T-cell (primary cell): Measurements from ENCODE around the gene CHMP2A. TPM values are rescaled to one million over a fixed set of nuclear protein-coding genes. Genes with fewer than 3 reads are reported as not detected.

ENCODE experiments used
- ATAC-seq, 4 experiments: fragments of 200-7000 bp in 3 of 4; fragments of 150-1000 bp in 1 of 4; cut with Tn5 transposase; replicated peaks in 1 of 4; 1 replicate in 3 of 4; 2 replicates in 1 of 4; pipeline ENCODE4 v1.10.0; 2021; ENCODE audit warnings: moderate library complexity in 3 of 4, mild to moderate bottlenecking in 2 of 4, moderate number of reproducible peaks in 1 of 4
- CTCF ChIA-PET, 2 donors: fragments of 300-600 bp; sonication (Branson Sonifier 250); formaldehyde crosslinking; loops; one replicate each; lab custom pipeline; 2022; ENCODE audit warnings: antibody characterized with exemption in 2 of 2; lab: Charles Lee
- POLR2A ChIA-PET, 2 donors: fragments of 300-600 bp; sonication (Branson Sonifier 250); formaldehyde crosslinking; loops; one replicate each; lab custom pipeline; 2022; ENCODE audit warnings: antibody characterized with exemption in 2 of 2; lab: Charles Lee
- DNase-seq, 35 experiments: peaks; one replicate each; pipeline versions ENCODE4 v3.0.0 to v3.0.0-alpha.2; 2013 to 2023
- H3K27ac ChIP-seq: one replicate; pipeline ENCODE4 v1.5.1; 2013; ENCODE audit warnings: low read length
- H3K27me3 ChIP-seq, 2 experiments: replicated peaks in 1 of 2; 1 replicate in 1 of 2; 2 replicates in 1 of 2; pipeline versions ENCODE4 v1.6.1 to v1.7.0; 2013; ENCODE audit warnings: low read length in 1 of 2, mixed read lengths in 1 of 2; ENCODE audit not compliant: control insufficient read depth in 2 of 2, insufficient read depth in 2 of 2; ENCODE audit errors: extremely low read depth in 1 of 2
- H3K36me3 ChIP-seq, 2 donors: 1 replicate in 1 of 2; 2 replicates in 1 of 2; pipeline versions ENCODE4 v1.6.1 to v1.7.0; 2013; ENCODE audit warnings: low read length in 1 of 2; ENCODE audit not compliant: control insufficient read depth in 2 of 2, insufficient read depth in 1 of 2; ENCODE audit errors: extremely low read depth in 1 of 2
- H3K4me1 ChIP-seq, 2 experiments: 1 replicate in 1 of 2; 2 replicates in 1 of 2; pipeline versions ENCODE4 v1.6.1 to v1.7.0; 2013; ENCODE audit warnings: low read length in 2 of 2, mixed read lengths in 1 of 2; ENCODE audit not compliant: insufficient read depth in 2 of 2, control insufficient read depth in 1 of 2; ENCODE audit errors: extremely low read depth in 1 of 2
- H3K4me3 ChIP-seq, 2 donors: 1 replicate in 1 of 2; 2 replicates in 1 of 2; pipeline versions ENCODE4 v1.5.1 to v1.7.0; 2013; ENCODE audit warnings: mild to moderate bottlenecking in 2 of 2, low read length in 1 of 2, moderate library complexity in 1 of 2; ENCODE audit not compliant: control insufficient read depth in 1 of 2; ENCODE audit errors: extremely low read depth in 1 of 2
- H3K9me3 ChIP-seq: 2 replicates; pipeline ENCODE4 v1.7.0; 2013
- H3K27ac Mint-ChIP-seq, 2 donors: one replicate each; pipeline ENCODE4 v1.8.0; 2020 to 2021; ENCODE audit warnings: mild to moderate bottlenecking in 2 of 2, mixed read lengths in 2 of 2
- H3K27me3 Mint-ChIP-seq, 2 donors: one replicate each; pipeline ENCODE4 v1.8.0; 2021 to 2022; ENCODE audit warnings: mixed read lengths in 2 of 2
- H3K36me3 Mint-ChIP-seq: one replicate; pipeline ENCODE4 v1.8.0; 2021; ENCODE audit warnings: mixed read lengths
- H3K4me1 Mint-ChIP-seq, 3 donors: one replicate each; pipeline ENCODE4 v1.8.0; 2020 to 2022; ENCODE audit warnings: mixed read lengths in 3 of 3, mild to moderate bottlenecking in 1 of 3
- H3K4me3 Mint-ChIP-seq, 3 donors: one replicate each; pipeline ENCODE4 v1.8.0; 2020 to 2022; ENCODE audit warnings: mild to moderate bottlenecking in 3 of 3, mixed read lengths in 3 of 3, moderate library complexity in 3 of 3
- H3K9me3 Mint-ChIP-seq, 3 donors: one replicate each; pipeline ENCODE4 v1.8.0; 2020 to 2022; ENCODE audit warnings: mixed read lengths in 3 of 3
- WGBS: methylation state at CpG from one replicate; pipeline ENCODE4 v1.1.5; 2013; ENCODE audit warnings: missing lambda C conversion rate; ENCODE audit not compliant: insufficient coverage; 5-methylcytosine and 5-hydroxymethylcytosine counted together
- total RNA-seq, 35 experiments: library from RNA in 6 of 35; stranded (reverse) in 6 of 35; fragments of 120-200 nt in 1 of 35; gene quantifications; one replicate each; pipeline versions ENCODE4 v1.2.1 to v1.2.4 and lab custom pipeline; 2013 to 2026

CHMP2A gene
- total RNA-seq, 5 donors from 2014 or later (not counting 1 experiment from before 2014, with no cell fraction given), result 61.5 to 82.9 (median 79.3) TPM

DNA sequence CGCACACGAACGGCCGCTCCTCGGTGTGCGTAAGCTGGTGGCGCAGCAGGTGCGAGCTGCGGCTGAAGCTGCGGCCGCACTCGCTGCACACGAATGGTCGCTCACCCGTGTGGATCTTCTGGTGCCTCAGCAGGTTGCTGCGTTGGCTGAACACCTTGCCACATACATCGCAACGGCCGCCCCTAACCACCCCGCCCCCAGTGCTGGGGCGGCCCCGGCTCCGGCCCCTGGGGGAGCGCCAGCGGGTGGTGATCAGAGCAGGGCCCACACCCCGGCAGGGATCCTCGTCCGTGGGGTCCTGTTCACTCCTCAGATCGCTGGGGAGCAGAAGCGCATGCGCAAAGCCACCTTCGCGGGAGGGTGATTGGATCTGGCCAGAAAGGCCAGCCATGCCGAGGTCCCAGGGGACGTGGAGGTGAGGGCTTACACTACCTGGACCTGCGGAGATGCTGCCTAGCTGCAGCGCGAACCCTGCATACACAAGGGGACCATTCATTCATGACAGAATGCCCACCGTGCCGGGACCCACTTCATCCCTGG, 8.2 kb upstream of the CHMP2A start:
- no peak for ATAC-seq
- peak overlapping the region; percentile 79 to 97 (median 85) for H3K4me3 Mint-ChIP-seq
- H3K4me3 ChIP-seq, result peak overlapping the region; percentile 49 to 78
- DNase-seq, result peak in 3 of 35 experiments; percentile 31 to 39 (median 38)
- 14% methylated on average over 40 of the region's 40 CpGs for WGBS
- no peak overlapping the region for H3K27ac ChIP-seq
- CTCF ChIA-PET, result no interaction called here
- H3K27me3 Mint-ChIP-seq, result no peaks in the 10 kb centered on the region
- no peaks in the 10 kb centered on the region for H3K9me3 ChIP-seq
- no peaks in the 10 kb centered on the region for H3K9me3 Mint-ChIP-seq
- H3K36me3 Mint-ChIP-seq, result peaks cover 1% of the 10 kb centered on the region
- peak overlapping the region; percentile 84 to 88 for H3K27ac Mint-ChIP-seq
- peaks cover 35 to 49% (median 49%) of the 10 kb centered on the region in 3 donors for H3K4me1 Mint-ChIP-seq
- H3K36me3 ChIP-seq, result peaks cover 5 to 6% of the 10 kb centered on the region in 2 donors
- peaks cover 0 to 4% of the 10 kb centered on the region in 2 experiments for H3K27me3 ChIP-seq
- POLR2A ChIA-PET, result interaction anchor here in 1 of 2 donors (0.6 kb wide), 1 partner anchor 220 kb away, joined by 5 read pairs; no protein-coding TSS in a partner anchor
- peaks cover 20 to 46% of the 10 kb centered on the region in 2 experiments for H3K4me1 ChIP-seq

DNA sequence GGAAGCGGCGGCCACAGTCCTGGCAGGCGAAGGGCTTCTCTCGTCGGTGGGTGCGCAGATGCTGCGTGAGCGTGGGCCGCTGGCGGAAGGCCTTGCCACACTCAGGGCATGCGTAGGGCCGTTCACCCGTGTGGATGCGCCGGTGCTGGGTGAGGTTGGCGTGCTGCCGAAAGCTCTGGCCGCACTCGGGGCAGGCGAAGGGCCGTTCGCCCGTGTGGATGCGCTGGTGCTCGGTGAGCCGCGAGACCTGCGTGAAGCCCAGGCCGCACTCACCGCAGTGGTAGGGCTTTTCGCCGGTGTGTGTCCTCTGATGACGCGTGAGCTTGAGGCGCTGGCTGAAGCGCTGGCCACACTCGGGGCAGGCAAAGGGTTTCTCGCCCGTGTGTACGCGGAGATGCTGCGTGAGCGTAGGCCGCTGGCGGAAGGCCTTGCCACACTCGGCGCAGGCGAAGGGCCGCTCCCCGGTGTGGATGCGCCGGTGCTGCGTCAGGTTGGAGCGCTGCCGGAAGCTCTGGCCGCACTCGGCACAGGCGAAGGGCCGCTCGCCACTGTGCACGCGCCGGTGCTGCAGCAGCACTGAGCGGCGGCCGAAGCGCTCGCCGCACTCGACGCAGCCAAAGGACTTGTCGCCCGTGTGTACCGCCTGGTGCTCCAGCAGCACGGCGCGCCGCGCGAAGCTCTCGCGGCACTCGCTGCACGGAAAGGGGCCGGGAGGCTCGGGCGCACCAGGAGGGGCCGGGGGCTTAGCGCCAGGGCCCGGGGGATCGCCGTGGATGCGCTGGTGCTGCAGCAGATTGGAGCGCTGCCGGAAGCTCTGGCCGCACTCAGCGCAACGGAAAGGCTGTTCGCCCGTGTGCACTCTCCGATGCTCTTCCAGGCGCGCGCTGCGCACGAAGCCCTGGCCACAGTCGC, 7.5 kb upstream of the CHMP2A start:
- peaks cover 26 to 53% of the 10 kb centered on the region in 2 experiments for H3K4me1 ChIP-seq
- peak in 13 of 35 experiments; percentile 13 to 59 (median 37) for DNase-seq
- H3K27me3 Mint-ChIP-seq, result no peaks in the 10 kb centered on the region
- peaks cover 5 to 6% of the 10 kb centered on the region in 2 donors for H3K36me3 ChIP-seq
- peak overlapping the region; percentile 55 for H3K27ac ChIP-seq
- peak overlapping the region; percentile 84 to 88 for H3K27ac Mint-ChIP-seq
- H3K36me3 Mint-ChIP-seq, result no peaks in the 10 kb centered on the region
- ChIA-PET POLR2A (interaction anchor here in 1 of 2 donors (0.6 kb wide), 1 partner anchor 9 kb away, joined by 3 read pairs; no protein-coding TSS in a partner anchor), CTCF (interaction anchor here in 1 of 2 donors (0.5 kb wide), 1 partner anchor 61 kb away, joined by 7 read pairs; no protein-coding TSS in a partner anchor)
- peak overlapping the region; percentile 79 to 97 (median 85) for H3K4me3 Mint-ChIP-seq
- H3K4me3 ChIP-seq, result peak overlapping the region; percentile 49 to 78
- no peaks in the 10 kb centered on the region for H3K9me3 Mint-ChIP-seq
- H3K4me1 Mint-ChIP-seq, result peaks cover 43 to 53% (median 53%) of the 10 kb centered on the region in 3 donors
- WGBS, result 14% methylated on average over 107 of the region's 107 CpGs
- no peaks in the 10 kb centered on the region for H3K9me3 ChIP-seq
- H3K27me3 ChIP-seq, result peaks cover 0 to 4% of the 10 kb centered on the region in 2 experiments
- ATAC-seq, result peak in 2 of 4 experiments; percentile 7 to 8

DNA sequence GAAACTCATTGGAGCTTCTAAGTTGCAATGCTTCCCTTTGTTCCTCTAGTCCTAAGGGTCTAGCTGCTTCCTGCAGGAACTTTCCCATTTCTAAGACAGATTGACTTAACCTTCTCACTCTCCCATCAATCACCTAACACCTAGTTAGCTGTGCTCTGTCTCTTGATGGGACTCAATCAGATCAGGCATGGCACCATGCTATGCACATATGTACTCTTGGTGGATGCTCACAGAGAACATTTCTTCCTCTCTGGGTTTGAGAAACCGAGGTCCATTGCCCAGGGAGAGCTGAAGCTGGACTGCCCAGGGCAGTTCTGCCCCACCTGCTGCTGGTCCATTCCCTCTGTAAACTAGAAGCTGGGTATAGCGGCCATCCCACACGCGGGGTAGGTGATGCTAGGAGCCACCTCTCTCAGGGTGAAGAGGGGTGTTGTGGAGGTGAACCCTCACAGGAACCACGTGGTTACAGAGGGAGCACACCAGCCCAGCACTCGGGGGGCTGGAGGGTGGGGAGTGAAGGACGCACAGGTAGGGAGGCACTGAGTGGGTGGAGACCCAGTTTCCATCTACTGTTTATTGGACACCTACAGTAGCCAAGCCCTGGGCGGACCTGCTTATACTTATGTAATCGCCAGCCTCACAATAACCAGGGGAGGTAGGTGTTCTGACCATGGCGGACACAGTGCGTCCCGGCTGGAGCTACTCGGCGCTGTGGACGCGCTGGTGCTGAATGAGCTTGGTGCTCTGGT, 6.6 kb upstream of the CHMP2A start:
- ChIA-PET POLR2A (interaction anchor here in 1 of 2 donors (0.6 kb wide), 1 partner anchor 8 kb away, joined by 3 read pairs; no protein-coding TSS in a partner anchor), CTCF (no interaction called here)
- peaks cover 31 to 61% of the 10 kb centered on the region in 2 experiments for H3K4me1 ChIP-seq
- peaks cover 0 to 7% of the 10 kb centered on the region in 2 donors for H3K36me3 ChIP-seq
- H3K27me3 ChIP-seq, result peaks cover 0 to 4% of the 10 kb centered on the region in 2 experiments
- H3K4me3 ChIP-seq, result peak overlapping the region; percentile 49 to 78
- DNase-seq (no peak), ATAC-seq (no peak)
- Mint-ChIP-seq H3K4me3 (peak overlapping the region; percentile 79 to 97 (median 85)), H3K36me3 (peaks cover 3% of the 10 kb centered on the region), H3K4me1 (peaks cover 51 to 62% (median 61%) of the 10 kb centered on the region in 3 donors), H3K27me3 (no peaks in the 10 kb centered on the region), H3K27ac (peak overlapping the region; percentile 75 to 84), H3K9me3 (no peaks in the 10 kb centered on the region)
- 91% methylated on average over 9 of the region's 16 CpGs for WGBS
- peak overlapping the region; percentile 12 for H3K27ac ChIP-seq
- H3K9me3 ChIP-seq, result no peaks in the 10 kb centered on the region

DNA sequence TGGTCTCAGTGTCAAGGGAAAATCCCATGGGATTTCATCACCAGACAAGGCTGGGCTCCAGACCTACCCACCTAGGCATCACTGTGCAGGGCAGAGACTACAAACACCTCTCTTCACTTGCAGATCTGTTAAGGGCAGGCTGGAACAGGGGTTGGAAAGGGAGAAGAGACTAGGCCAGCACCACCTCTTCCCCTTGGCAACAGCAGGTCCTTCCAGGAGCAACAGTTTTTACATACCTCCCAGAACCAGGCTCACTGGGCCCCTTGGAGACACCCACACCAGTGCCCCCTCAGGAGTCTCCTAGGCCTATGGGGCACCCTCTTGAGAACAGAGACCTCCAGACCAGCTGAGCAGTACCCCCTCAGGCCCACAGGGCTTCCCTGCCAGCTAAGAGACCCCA, 6.0 kb upstream of the CHMP2A start:
- peaks cover 0 to 4% of the 10 kb centered on the region in 2 experiments for H3K27me3 ChIP-seq
- no peak overlapping the region for H3K27ac ChIP-seq

DNA sequence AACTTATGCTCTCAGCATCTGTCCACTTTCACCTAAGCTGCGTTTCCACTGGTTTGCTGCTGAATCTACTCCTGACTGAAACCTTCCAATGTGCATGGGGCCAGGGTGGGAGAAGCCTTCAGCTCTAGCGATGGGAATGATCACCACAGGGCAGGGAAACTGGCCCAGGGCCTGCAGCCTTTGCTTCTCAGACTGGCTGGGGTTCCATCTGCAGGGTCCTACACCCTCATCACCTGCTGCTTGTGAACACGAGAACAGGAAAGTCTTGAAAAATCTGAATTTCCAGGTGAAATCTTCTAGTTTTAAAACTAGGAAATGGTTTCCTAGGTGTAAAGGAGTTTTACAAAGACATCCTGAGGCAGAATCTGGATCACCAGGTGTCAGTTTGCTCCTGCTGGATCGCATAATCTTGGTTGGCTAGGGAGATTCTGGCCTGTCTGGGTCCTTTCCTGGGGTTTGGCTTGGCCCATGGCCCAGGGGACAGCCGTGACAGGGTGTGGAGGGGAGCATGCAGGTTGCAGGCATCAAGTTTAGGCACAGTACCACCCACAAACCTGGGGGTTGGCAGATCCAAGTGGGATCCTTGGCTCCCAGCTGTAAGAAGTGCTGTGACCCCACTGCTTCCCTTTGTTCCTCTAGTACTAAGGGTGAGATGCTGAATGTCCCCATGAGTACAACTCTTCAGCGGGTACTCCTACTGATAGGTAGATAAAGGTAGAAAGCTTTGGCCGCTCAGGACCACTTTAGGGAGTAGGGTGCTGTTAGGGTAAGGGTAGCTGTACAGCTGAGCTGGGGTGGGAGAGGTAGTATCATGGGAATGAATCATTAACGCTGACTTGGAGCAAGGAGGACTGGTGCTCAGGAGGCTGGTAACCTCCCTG, 5.3 kb upstream of the CHMP2A start:
- Mint-ChIP-seq H3K27ac (peak overlapping the region; percentile 98), H3K36me3 (peaks cover 9% of the 10 kb centered on the region), H3K9me3 (no peaks in the 10 kb centered on the region), H3K27me3 (no peaks in the 10 kb centered on the region), H3K4me3 (peak overlapping the region; percentile 97 to 98 (median 97)), H3K4me1 (peaks cover 63 to 73% (median 72%) of the 10 kb centered on the region in 3 donors)
- ATAC-seq, result no peak
- Histone ChIP-seq H3K9me3 (no peaks in the 10 kb centered on the region), H3K27ac (peak overlapping the region; percentile 91), H3K36me3 (peaks cover 0 to 16% of the 10 kb centered on the region in 2 donors), H3K4me3 (peak overlapping the region; percentile 74 to 94), H3K4me1 (peaks cover 33 to 74% of the 10 kb centered on the region in 2 experiments), H3K27me3 (peaks cover 0 to 4% of the 10 kb centered on the region in 2 experiments)
- DNase-seq, result peak in 1 of 35 experiments; percentile 29
- CTCF ChIA-PET, result no interaction called here
- WGBS, result 86% methylated on average over 4 of the region's 8 CpGs
- POLR2A ChIA-PET, result no interaction called here

More for the DNA sequence above, 6.0 kb upstream of the CHMP2A start:
- H3K36me3 ChIP-seq, result peaks cover 0 to 13% of the 10 kb centered on the region in 2 donors
- H3K9me3 ChIP-seq, result no peaks in the 10 kb centered on the region
- peak overlapping the region in 1 of 2 donors; percentile 98 for H3K27ac Mint-ChIP-seq
- DNase-seq (no peak), ATAC-seq (no peak)
- no peak overlapping the region for H3K4me3 ChIP-seq
- peaks cover 57 to 68% (median 67%) of the 10 kb centered on the region in 3 donors for H3K4me1 Mint-ChIP-seq
- H3K9me3 Mint-ChIP-seq, result no peaks in the 10 kb centered on the region
- H3K27me3 Mint-ChIP-seq, result no peaks in the 10 kb centered on the region
- ChIA-PET CTCF (no interaction called here), POLR2A (no interaction called here)
- peaks cover 31 to 68% of the 10 kb centered on the region in 2 experiments for H3K4me1 ChIP-seq
- H3K36me3 Mint-ChIP-seq, result peaks cover 9% of the 10 kb centered on the region
- H3K4me3 Mint-ChIP-seq, result peak overlapping the region; percentile 79 to 97 (median 85)
